Activated naive CD4-positive, alpha-beta T cell (primary cell): Measurements from ENCODE around the gene GPR143.

Experiments used
- DNase-seq, 4 experiments: peaks; one replicate each; lab custom pipeline; 2025; lab: John Stamatoyannopoulos, UW

Gene GPR143

GRCh38 chrX:9708086-9708485, 57.6 kb downstream of the GPR143 start:
- no peak for DNase-seq

GRCh38 chrX:9707306-9708033, 58.2 kb downstream of the GPR143 start:
- no peak for DNase-seq

GRCh38 chrX:9706421-9706820, 59.2 kb downstream of the GPR143 start:
- no peak for DNase-seq

- DNase-seq = no peak
These were observed 60.7 kb downstream of the GPR143 start for GRCh38 chrX:9704876-9705465.

- DNase-seq = no peak
These were observed 62.2 kb downstream of the GPR143 start for GRCh38 chrX:9703406-9703805.

GRCh38 chrX:9701790-9702189, 63.9 kb downstream of the GPR143 start:
- DNase-seq = no peak

GRCh38 chrX:9700555-9700954, 65.1 kb downstream of the GPR143 start:
- no peak for DNase-seq

- no peak for DNase-seq
These were observed 67.1 kb downstream of the GPR143 start for GRCh38 chrX:9698576-9698975.

GRCh38 chrX:9693307-9694001, 72.2 kb downstream of the GPR143 start:
- no peak for DNase-seq

GRCh38 chrX:9690046-9690445, 75.6 kb downstream of the GPR143 start:
- DNase-seq = no peak

GRCh38 chrX:9688833-9689232, 76.8 kb downstream of the GPR143 start:
- DNase-seq = no peak

GRCh38 chrX:9687899-9688298, 77.7 kb downstream of the GPR143 start:
- DNase-seq = no peak

- DNase-seq = no peak
These were observed 82.3 kb downstream of the GPR143 start for GRCh38 chrX:9683350-9683749.

- DNase-seq = no peak
These were observed 82.8 kb downstream of the GPR143 start for GRCh38 chrX:9682861-9683260.

GRCh38 chrX:9682456-9682855, 83.2 kb downstream of the GPR143 start:
- no peak for DNase-seq

GRCh38 chrX:9681422-9681821, 84.2 kb downstream of the GPR143 start:
- no peak for DNase-seq

- DNase-seq = no peak
These were observed 84.6 kb downstream of the GPR143 start for GRCh38 chrX:9681011-9681410.

GRCh38 chrX:9678215-9678965, 87.3 kb downstream of the GPR143 start:
- DNase-seq = no peak

- no peak for DNase-seq
These were observed 88.4 kb downstream of the GPR143 start for GRCh38 chrX:9677098-9677739.

- DNase-seq = no peak
These were observed 88.9 kb downstream of the GPR143 start for GRCh38 chrX:9676738-9677097.

- DNase-seq = no peak
These were observed 89.3 kb downstream of the GPR143 start for GRCh38 chrX:9676306-9676705.
